Stomach (tissue), 9 donors: ENCODE measurements around the gene CKAP5. TPM values are rescaled to one million over a fixed set of nuclear protein-coding genes. Genes with fewer than 3 reads are reported as not detected.
A peak's percentile ranks its signal among the peaks of the same experiment; 100 is the strongest.

Experiments used
- DNase-seq, 2 donors: peaks; one replicate each; pipeline versions ENCODE4 v3.0.0 to v3.0.0-alpha.2; 2013 to 2019
- H3K27ac ChIP-seq, 5 donors: fragments of 200-600 bp in 4 of 5; sonication (generic) in 4 of 5; one replicate each; pipeline ENCODE4 v1.5.1; 2013 to 2019; ENCODE audit warnings: mild to moderate bottlenecking in 1 of 5, moderate library complexity in 1 of 5
- H3K27me3 ChIP-seq, 3 donors: fragments of 200-600 bp; sonication (generic); one replicate each; pipeline ENCODE4 v1.5.1; 2017 to 2019; ENCODE audit warnings: mixed run types in 1 of 3
- H3K36me3 ChIP-seq, 4 donors: fragments of 200-600 bp; sonication (generic); 1 replicate in 3 of 4; 2 replicates in 1 of 4; pipeline ENCODE4 v1.5.1; 2016 to 2019
- H3K4me1 ChIP-seq, 4 donors: fragments of 200-600 bp; sonication (generic); one replicate each; pipeline ENCODE4 v1.5.1; 2016 to 2019
- H3K4me3 ChIP-seq, 4 donors: fragments of 200-600 bp; sonication (generic) in 3 of 4; one replicate each; pipeline ENCODE4 v1.5.1; 2016 to 2019; ENCODE audit warnings: mild to moderate bottlenecking in 1 of 4
- H3K9me3 ChIP-seq, 4 donors: fragments of 200-600 bp; sonication (generic); one replicate each; pipeline ENCODE4 v1.5.1; 2016 to 2019
- CTCF ChIP-seq, 7 experiments: fragments of 450-650 bp in 4 of 7; fragments of 200-600 bp in 3 of 7; sonication (generic) in 3 of 7; IDR thresholded peaks; one replicate each; pipeline ENCODE4 v1.5.1; 2016 to 2019; ENCODE audit warnings: antibody characterized with exemption in 7 of 7, control low read depth in 2 of 7, mild to moderate bottlenecking in 1 of 7
- EP300 ChIP-seq: sonication (generic); formaldehyde crosslinking; IDR thresholded peaks from one replicate; pipeline ENCODE4 v1.6.1; 2017; ENCODE audit warnings: antibody characterized with exemption
- POLR2A ChIP-seq, 4 donors: fragments of 450-650 bp; IDR thresholded peaks; one replicate each; pipeline ENCODE4 v1.6.1; 2016; ENCODE audit warnings: antibody characterized with exemption in 4 of 4, control low read depth in 2 of 4, mild to moderate bottlenecking in 1 of 4, moderate library complexity in 1 of 4
- POLR2AphosphoS5 ChIP-seq, 3 donors: sonication (generic); formaldehyde crosslinking; IDR thresholded peaks; one replicate each; pipeline ENCODE4 v1.6.1; 2016; ENCODE audit warnings: antibody characterized with exemption in 3 of 3
- WGBS, 5 donors: extraction: QIAGEN DNeasy Blood & Tissue Kit in 3 of 5; methylation state at CpG; one replicate each; pipeline versions ENCODE4 v1.1.5 to v1.1.7; 2013 to 2018; 5-methylcytosine and 5-hydroxymethylcytosine counted together
- intact Hi-C: fragments of 100-400 bp; cut with DNase I; formaldehyde crosslinking; loops from one replicate; pipeline ENCODE4 v1.15.1; 2023; ENCODE audit warnings: low total_unique reads
- polyA plus RNA-seq, 3 donors: library from polyadenylated mRNA; stranded (reverse); fragments of 200-250 nt; gene quantifications; one replicate each; pipeline ENCODE4 v1.2.3, GENCODE V29; 2013
- total RNA-seq, 5 donors: library from RNA; depleted of rRNA; stranded (reverse); fragments of >200 nt; gene quantifications; one replicate each; pipeline versions ENCODE4 v1.1.0 to v1.2.3, GENCODE V29; 2014 to 2016
- donor health status: healthy with polysubstance abuse.
- donor health status: Bipolar disorder and iron deficiency.
- donor health status: healthy.

Gene CKAP5
- total and polyA plus RNA-seq, 8 donors, result 7.3 to 327 (median 45.8) TPM

GRCh38 chr11:46849631-46850030 lies 3.6 kb upstream of the CKAP5 start:
- H3K4me3 ChIP-seq, result no peak overlapping the region
- TF ChIP-seq POLR2AphosphoS5 (IDR thresholded peaks at IDR 0.05), result no peak
- H3K27me3 ChIP-seq, result no peaks in the 10 kb centered on the region
- intact Hi-C loops, result no loop called here
- H3K36me3 ChIP-seq, result no peaks in the 10 kb centered on the region
- peaks cover 8 to 15% (median 12%) of the 10 kb centered on the region in 4 donors for H3K4me1 ChIP-seq
- no peak for DNase-seq
- 89 to 98% (median 95%) methylated on average over 1 of the region's 1 CpG for WGBS, 5 donors
- no peak overlapping the region for H3K27ac ChIP-seq
- H3K9me3 ChIP-seq, result peaks cover 0 to 6% (median 2%) of the 10 kb centered on the region in 4 donors

GRCh38 chr11:46846510-46846830 lies 390 bp upstream of the CKAP5 start:
- TF ChIP-seq POLR2AphosphoS5 (IDR thresholded peaks at IDR 0.05), result no peak
- TF ChIP-seq POLR2A (IDR thresholded peaks at IDR 0.05), result no peak
- TF ChIP-seq EP300, result no peak
- no peak for TF ChIP-seq CTCF (IDR thresholded peaks at IDR 0.05)
- DNase-seq, result no peak
- peaks cover 12 to 42% (median 27%) of the 10 kb centered on the region in 4 donors for H3K4me1 ChIP-seq
- H3K27ac ChIP-seq, result peak overlapping the region in 3 of 5 donors; percentile 82 to 93 (median 91)
- H3K27me3 ChIP-seq, result no peaks in the 10 kb centered on the region
- peaks cover 0 to 6% (median 2%) of the 10 kb centered on the region in 4 donors for H3K9me3 ChIP-seq
- intact Hi-C loops, result no loop called here
- H3K4me3 ChIP-seq, result peak overlapping the region; percentile 82 to 90 (median 86)
- 2 to 7% (median 5%) methylated on average over 6 of the region's 6 CpGs for WGBS, 5 donors
- H3K36me3 ChIP-seq, result no peaks in the 10 kb centered on the region

GRCh38 chr11:46845440-46845739 lies 690 bp downstream of the CKAP5 start:
- whole genome bisulfite sequencing, 5 donors, result 0% methylated on average over 10 to 12 of the region's 12 CpGs
- Histone ChIP-seq H3K4me1 (peaks cover 12 to 43% (median 25%) of the 10 kb centered on the region in 4 donors), H3K27me3 (no peaks in the 10 kb centered on the region), H3K27ac (peak overlapping the region; percentile 81 to 93 (median 85)), H3K36me3 (no peaks in the 10 kb centered on the region), H3K9me3 (peaks cover 0 to under 1% (median 0%) of the 10 kb centered on the region in 4 donors), H3K4me3 (peak overlapping the region; percentile 82 to 90 (median 86))
- DNase-seq, result no peak
- intact Hi-C loops, result no loop called here
- TF ChIP-seq POLR2A (IDR thresholded peaks at IDR 0.05) (no peak), POLR2AphosphoS5 (IDR thresholded peaks at IDR 0.05) (no peak), CTCF (IDR thresholded peaks at IDR 0.05) (no peak), EP300 (no peak)

- Histone ChIP-seq H3K27me3 (no peaks in the 10 kb centered on the region), H3K36me3 (no peaks in the 10 kb centered on the region), H3K4me3 (no peak overlapping the region), H3K4me1 (peaks cover 7 to 72% (median 35%) of the 10 kb centered on the region in 4 donors), H3K27ac (no peak overlapping the region), H3K9me3 (no peaks in the 10 kb centered on the region)
- no peak for DNase-seq
- TF ChIP-seq CTCF (IDR thresholded peaks at IDR 0.05), result no peak
- TF ChIP-seq EP300, result no peak
- no peak for TF ChIP-seq POLR2A (IDR thresholded peaks at IDR 0.05)
- TF ChIP-seq POLR2AphosphoS5 (IDR thresholded peaks at IDR 0.05), result no peak
- intact Hi-C loops, result no loop called here
Observed at GRCh38 chr11:46840116-46840515, 6.0 kb downstream of the CKAP5 start.

GRCh38 chr11:46838501-46838900 lies 7.6 kb downstream of the CKAP5 start:
- Histone ChIP-seq H3K9me3 (no peaks in the 10 kb centered on the region), H3K27ac (peak overlapping the region in 1 of 5 donors; percentile 27), H3K36me3 (no peaks in the 10 kb centered on the region), H3K4me1 (peaks cover 0 to 56% (median 20%) of the 10 kb centered on the region in 4 donors), H3K4me3 (no peak overlapping the region), H3K27me3 (no peaks in the 10 kb centered on the region)
- whole genome bisulfite sequencing, 5 donors, result 74 to 92% (median 81%) methylated on average over 6 of the region's 6 CpGs
- intact Hi-C loops, result no loop called here
- TF ChIP-seq EP300 (no peak), POLR2A (IDR thresholded peaks at IDR 0.05) (no peak), POLR2AphosphoS5 (IDR thresholded peaks at IDR 0.05) (no peak), CTCF (IDR thresholded peaks at IDR 0.05) (no peak)
- DNase-seq, result no peak
